NCI-H1417 (cell line): ENCODE measurements around the gene BRSK1.
A peak's percentile ranks its signal among the peaks of the same experiment; 100 is the strongest.
"Not testable (repeated sequence)": the region's sequence is repeated elsewhere in the genome, so short reads cannot be mapped to it uniquely, and the experiment has no call there.

Experiments
- DNase-seq, 3 experiments: peaks; one replicate each; lab custom pipeline; 2025; lab: John Stamatoyannopoulos, UW

Gene BRSK1

DNA sequence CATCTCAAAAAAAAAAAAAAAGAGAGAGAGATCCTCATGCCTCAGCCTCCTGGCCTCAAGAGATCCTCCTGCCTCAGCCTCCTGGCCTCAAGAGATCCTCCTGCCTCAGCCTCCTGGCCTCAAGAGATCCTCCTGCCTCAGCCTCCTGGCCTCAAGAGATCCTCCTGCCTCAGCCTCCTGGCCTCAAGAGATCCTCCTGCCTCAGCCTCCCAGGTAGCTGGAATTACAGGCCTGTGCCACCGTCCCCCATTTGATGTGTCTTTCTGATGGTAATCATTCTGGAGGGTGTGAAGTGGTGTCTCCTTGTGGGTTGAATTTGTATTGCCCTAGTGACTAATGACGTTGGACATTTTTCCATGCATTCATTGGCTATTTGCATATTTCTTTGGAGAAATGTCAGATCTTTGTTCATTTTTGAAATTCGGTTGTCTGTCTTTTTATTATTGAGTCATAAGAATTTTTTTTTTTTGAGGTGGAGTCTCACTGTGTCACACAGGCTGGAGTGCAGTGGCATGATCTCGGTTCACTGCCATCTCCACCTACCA is 45.0 kb downstream of the BRSK1 start:
- not testable (repeated sequence) for DNase-seq

DNA sequence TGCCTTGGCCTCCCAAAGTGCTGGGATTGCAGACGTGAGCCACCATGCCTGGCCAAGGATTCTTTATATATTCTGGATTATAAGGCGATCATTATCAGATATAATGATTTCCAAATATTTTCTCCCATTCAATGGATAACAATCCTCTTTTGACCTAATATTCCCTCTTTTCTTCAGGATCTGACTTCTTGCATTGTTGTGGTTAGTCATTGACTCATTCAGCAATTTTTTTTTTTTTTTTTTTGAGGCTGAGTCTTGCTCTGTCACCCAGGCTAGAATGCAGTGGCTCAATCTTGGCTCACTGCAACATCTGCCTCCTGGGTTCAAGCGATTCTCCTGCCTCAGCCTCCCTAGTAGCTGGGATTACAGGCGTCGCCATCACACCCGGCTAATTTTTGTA is 46.0 kb downstream of the BRSK1 start:
- DNase-seq: not testable (repeated sequence)

DNA sequence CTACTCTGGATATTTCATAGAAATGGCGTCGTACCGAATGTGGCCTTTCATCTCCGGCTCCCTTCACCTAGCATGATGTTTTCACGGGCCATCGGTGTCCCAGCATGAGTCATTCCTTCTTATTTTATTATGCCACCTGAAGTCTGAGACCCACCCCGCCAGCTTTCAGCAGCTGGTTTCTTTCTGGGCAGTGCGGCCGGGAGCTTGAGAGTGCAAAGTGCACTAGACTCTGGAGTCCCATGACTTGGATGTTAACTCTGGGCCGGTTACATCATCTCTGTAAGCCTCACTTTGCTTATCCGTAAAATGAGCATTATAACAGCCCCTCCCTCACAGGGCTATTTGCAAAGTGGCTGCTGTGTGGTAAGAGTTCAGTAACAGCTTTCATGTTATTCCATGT is 50.1 kb downstream of the BRSK1 start:
- no peak for DNase-seq

DNA sequence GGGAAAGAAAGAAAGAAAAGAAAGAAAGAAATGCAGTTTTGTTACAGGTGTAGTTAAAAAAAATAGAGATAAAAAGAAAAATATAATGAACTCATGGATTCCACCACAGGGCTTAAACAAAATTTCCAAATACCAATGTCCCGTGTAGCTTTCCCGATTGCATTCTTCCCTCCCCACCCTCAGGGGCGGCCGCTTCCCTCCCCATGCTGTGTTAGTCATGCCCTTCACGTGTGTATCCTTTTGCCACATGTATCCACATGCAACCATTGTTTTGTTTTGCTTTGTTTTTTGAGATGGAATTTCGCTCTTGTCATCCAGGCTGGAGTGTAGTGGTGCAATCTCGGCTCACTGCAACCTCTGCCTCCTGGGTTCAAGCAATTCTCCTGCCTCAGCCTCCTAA is 52.3 kb downstream of the BRSK1 start:
- DNase-seq: no peak

DNA sequence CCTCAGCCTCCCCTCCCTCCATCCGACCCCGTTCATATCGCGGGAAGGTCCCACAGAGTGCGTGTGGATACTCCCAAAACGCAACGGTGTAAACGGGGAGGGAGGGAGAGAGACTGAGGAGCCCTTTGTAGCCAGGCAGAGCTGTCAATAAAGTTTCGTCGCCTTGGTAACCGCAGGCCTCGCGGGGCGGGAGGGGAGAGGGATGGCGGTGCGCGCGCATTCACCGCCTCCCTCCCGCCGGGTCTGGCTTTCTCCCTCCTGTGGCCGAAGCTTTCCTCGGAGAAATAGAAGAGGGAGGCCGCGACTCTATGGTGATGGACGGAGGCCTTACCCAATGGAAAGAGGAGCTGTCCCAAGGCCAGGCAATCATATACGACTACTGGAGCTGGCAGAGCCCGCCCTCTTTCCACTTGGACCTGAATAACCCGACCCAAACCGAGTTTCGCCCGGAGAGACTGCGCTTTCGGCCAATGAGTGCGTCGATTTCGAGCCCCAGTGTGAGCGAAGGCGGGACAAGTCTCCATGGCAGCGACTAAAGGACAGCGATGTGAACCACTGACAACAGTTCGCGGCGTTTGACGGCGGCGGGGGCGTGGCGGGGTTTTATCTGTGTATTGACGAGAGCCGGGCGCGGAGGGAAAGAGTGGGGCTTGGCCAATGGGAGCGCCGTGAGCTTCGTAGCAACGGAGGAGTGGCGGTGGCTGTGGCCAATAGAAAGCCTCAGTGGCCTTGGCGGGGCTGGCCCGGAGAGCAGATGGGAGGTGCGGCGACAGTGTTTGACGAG is 55.5 kb downstream of the BRSK1 start, which contains the start of gene KMT5C:
TSS of gene KMT5C (plus strand) at position 772 of the 784 bp plus-strand sequence. CDS start 2,061 bp downstream, outside the sequence.
- DNase-seq: peak; percentile 99 to 100 (median 100)

DNA sequence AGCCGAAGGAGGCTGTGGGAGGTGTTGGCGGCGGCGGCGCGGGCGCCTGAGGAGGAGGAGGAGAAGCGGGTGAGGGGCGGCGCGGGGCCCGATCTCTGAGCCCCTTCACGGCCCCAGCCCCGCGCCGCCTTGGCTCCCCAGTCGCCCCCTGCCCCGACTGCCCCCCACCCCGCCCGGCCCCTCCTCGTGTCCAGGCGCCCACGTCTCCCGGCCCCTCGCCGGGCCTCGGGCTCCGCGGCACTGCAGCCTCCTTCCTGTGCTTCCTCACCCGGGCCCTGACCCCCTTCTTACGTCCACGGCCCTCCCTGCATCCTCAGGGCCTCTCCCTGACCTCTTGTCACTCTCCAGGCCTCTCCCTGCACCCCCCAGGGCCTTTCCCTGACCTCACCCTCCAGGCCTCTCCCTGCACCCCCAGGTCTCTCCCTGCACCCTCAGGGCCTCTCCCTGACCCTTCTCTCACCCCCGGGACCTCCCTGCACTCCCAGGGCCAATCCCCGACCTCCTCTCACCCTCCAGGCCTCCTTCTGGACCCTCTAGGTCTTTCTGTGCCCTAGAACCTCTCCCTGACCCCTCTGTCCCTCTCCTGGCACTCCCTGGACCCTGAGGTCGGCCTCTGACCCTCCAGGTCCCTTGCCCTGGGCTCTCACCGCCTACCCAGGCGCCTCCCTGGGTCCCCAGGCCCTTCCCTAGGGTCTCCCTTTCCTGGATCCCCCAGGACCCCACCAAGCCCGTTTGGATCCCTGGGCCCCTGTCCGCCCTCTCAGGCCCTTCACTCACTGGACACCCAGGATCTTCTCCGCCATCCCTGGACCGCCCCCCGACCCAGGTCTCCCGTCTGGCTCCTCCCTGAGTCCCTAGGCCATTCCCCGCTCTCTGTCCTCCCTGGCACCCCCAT is 56.3 kb downstream of the BRSK1 start:
- DNase-seq: peak in 2 of 3 experiments; percentile 63 to 64

DNA sequence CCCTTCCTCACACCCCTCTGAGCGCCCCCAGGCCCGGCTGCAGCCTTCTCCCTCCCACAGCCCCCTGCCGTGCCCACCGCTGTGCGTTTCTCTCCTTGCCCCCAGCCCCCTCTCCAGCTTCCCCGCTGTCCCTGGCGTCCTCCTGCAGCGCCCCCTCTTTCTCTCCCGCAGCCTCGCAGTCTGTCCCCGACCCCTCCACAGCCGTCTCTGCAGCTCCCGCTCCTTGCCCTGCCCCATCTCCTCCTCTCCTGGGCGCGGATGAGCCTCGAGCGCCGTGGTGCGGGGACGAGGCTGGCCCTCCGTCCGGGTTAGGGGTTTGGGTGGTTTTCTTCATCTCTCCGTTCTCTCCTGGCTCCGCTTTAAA is 57.0 kb downstream of the BRSK1 start:
- peak in 1 of 3 experiments; percentile 86 for DNase-seq

DNA sequence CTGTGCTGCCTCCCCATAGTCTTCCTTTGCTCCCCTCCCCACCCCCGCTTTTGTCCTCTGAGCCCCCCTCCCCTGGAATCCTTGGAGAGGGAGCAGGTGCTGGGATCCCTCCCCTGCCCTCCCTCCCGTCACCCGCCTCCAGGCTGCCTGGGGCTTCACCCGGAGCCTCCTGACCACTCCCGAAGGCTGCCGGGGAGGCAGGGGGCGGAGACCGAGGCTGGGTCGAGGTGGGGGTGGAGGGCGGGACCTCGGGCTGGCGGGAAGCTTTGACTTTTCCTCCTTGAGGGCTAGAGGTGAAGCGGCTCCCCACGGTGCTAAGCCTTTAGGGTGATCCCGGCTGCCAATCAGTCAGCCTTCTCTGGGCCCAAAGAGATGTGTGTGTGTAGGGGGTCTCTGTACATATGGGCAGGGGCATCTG is 57.4 kb downstream of the BRSK1 start:
- DNase-seq: peak; percentile 87 to 93 (median 88)

DNA sequence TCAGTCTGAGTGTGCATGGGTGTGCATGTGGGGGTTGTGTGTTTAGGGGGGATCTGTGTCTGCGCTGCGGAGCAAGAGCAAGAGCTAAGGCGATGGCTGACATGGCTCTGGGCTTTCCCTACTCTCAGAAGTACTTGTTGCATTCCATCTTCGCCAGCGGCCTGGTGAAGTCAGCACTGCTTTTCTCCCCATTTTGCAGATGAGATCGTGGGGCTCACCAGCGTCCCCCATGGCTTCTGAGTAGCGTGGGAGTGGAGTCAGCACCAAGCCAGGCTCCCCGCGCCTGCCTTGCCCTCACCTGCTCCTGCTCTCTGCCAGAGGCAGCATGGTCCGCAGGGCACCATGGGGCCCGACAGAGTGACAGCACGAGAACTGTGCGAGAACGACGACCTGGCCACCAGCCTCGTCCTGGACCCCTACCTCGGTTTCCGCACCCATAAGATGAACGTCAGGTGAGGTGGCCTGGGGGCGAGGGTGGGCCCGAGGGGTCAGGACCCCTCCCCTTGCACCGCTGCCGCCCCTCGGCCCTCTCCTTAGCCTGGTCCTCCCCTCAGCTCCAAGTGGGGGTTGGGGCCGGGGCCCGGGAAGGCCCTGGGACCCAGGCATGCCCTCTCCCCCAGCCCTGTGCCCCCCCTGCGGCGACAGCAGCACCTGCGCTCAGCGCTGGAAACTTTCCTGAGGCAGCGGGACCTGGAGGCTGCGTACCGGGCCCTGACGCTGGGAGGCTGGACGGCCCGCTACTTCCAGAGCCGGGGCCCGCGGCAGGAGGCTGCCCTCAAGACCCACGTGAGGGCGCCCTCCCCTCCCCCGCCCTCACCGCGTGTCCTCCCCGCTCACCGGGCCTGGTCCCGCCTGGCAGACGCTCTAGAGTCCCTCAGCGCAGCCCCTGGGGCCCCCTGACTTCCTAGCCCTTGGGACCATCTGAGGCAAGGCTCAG is 58.1 kb downstream of the BRSK1 start:
- no peak for DNase-seq

DNA sequence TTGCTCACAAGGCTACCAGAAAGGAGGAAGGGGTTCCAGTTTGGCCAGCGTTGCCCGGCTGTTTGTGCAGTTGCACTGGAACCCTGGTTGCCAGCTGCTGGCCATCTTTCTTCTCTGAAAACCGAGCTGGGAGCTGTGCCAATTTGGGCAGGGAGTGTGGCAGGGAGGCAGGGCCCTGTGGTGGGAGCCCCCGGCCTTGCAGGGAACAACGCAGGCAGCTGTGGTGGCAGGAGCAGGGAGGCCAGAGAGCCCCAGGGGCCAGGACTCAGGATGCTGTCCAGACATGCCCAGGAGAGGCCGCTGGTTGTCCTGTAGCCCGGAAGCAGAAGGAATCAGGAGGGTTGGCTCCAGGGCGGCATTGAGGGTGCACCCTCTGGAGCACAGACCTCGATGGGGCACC is 60.6 kb downstream of the BRSK1 start:
- DNase-seq: peak in 1 of 3 experiments; percentile 16

DNA sequence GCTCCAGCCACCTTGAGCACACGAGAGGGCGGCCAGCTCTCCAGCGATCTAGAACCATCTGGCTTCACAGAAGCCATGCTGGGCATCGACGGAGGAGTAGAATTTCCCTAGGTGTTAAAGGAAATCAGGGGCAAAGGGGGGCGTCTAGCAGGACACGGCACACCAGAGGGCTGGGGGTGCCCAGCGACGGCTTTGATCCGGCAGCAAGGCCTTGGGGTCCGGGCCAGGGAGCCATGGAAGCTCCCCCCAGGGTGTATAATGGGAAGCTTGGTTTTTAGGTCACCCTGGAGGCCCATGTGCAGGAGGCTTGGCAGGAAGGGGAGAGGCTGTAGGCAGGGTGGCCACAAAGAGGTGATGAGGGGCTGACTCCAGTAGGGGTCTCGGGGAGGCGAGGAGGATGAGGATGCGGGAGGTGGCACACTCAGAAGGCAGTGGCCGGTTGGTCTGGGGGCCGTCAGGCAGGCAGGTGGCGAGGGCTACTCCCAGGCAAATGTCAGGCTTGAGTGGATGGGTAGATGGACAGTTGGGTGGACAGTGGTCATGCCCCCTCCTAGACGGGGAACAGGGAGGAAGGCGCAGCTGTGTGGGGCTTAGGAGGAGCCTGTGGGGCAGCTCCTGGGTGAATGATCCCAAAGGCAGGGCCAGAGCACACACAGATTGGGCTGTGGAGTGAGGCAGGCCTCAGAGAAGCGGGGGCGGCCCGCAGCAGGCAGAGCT is 61.5 kb downstream of the BRSK1 start:
- no peak for DNase-seq

DNA sequence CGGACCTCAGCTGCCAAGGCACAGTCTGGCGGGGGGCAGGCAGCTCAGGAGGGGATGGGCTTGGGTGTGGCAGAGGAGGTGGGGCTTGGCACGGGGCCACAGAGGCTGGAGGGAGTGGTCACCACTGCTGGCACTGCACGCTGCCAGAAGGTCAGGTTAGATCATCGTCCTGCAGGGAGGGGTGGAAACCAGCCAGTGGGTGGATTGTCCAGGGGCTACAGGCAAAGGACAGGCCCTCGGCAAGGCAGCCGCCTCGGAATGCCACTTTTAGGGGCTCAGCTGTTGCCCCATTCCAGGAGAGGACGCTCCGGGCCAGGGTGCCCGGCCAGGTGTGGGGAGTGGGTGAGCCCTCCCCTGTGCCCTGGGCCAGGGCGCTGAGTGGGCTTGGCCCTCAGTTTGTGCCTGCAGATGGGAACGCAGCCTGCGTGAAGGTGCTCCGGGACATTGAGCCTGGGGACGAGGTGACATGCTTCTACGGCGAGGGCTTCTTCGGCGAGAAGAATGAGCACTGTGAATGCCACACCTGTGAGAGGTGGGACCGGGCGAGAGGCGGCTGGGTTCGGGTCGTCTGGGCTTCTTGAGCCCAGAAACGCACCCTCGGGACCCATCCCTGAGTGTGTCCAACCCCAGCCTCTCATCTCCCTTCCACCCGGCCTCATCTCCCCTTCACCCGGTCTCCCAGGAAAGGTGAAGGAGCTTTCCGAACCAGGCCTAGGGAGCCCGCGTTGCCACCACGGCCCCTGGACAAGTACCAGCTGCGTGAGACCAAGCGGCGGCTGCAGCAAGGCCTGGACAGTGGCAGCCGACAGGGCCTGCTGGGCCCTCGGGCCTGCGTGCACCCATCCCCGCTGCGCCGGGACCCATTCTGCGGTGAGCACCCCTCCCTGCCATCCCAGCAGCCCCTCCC is 62.3 kb downstream of the BRSK1 start:
- no peak for DNase-seq

DNA sequence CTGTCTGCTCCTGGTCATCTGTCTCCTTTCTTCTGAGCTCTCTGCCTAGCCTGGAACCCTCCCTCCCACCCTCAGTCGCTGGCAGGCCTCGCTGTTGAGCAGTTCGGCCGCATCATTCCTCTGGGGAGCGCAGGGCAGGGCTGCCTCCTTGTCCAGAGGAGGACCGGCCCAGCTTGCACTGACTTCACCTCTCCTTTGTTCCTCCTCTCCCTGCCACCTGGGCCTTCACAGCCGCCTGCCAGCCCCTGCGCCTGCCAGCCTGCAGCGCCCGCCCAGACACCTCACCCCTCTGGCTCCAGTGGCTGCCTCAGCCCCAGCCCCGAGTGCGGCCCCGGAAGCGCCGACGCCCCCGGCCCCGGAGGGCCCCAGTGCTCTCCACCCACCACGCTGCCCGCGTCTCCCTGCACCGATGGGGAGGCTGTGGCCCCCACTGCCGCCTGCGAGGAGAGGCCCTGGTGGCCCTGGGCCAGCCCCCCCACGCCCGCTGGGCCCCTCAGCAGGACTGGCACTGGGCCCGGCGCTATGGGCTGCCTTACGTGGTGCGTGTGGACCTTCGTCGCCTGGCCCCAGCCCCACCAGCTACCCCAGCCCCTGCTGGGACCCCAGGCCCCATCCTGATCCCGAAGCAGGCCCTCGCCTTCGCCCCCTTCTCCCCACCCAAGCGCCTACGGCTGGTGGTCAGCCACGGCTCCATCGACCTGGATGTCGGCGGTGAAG is 63.1 kb downstream of the BRSK1 start:
- DNase-seq: no peak

DNA sequence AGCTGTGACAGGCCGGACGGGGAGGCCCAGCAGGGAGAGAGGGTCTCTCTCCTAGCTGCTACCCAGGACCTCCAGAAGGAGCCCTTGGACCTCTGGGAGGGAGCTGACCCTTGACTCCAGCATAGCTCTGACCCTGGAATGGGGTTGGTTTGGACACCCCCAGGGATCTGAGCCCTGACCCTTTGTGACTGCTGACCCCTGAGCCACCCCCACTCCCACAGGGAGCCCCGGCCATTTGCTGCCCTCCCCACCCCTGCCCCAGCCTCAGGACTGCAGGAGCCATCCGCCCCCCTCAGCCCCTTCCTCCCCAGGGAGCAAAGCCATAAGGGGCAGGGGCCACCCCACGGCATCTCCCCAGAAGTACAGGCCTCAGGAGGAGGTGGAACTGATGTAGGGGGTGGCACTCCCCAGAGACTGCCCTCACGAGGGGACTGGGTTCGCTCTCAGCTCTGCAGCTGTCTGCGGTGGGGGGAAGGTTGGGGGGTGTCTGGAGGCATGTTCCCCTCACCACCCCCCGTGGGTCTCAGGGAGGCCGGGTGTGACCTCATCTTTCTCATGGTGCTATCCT is 63.7 kb downstream of the BRSK1 start:
- no peak for DNase-seq

DNA sequence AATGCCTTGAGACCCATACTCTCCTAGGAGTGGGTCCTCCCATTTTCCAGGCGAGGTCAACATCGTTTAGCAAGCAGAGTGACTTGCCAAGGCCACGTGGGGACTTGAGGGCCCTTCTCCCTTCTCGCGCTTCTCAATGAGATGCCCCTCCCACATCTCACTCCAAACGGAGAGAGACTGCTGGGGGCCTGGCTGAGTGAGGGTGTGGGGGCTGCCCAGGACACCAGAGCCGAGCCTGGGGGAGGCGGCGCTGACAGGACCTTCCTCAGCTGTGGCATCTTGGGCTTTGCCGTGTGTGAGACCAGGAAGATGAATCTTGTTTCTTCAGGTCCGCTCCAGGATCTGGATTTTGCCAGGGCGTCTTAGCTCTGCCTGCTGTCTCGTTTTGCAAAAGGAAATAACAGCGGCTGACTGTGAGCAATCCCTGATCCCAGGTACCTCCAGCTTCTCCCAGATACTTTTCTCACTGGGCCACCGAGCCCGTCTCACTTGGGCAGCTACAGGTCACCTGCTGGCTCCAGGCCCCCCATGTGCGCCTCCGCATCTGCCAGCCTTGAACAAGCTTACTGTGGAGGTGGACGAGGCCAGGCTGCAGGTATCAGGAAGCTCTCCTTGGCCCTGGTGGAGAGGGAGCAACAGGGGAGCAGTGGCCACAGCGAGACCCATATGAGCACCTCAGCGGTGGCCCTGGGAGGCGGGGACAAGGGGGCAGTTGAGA is 64.7 kb downstream of the BRSK1 start:
- peak in 1 of 3 experiments; percentile 35 for DNase-seq

DNA sequence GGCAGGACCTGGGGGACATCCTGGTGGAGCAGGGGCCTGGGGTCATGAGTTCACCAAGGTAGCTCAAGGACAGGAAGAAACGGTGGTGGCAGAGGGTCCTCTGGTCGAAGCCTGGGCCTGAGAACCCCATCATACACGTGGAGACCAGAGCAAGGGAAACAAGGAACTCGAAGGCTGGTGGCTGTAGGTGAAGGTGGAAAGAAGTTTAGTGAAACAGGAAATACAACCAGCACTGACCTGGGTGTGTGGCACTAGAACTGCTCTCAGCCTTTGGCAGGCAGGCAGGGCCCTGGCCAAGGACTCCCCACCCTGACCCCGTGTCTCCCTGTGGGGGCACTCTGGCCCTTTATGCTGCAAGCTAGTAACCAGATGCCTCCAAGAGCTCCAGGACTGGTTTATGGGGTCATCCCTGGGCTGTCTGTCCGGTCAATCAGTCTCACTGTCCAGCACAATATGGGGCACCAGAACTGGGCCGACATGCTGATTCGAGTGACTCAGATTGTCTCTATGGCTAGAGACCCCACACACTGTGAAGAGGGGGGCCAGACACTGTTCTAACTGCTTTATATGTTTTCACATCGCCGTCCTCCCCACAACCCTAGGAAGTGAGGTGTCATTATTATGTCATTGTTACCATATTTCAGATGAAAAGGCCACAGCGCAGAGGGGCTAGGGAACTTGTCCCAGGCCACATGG is 67.0 kb downstream of the BRSK1 start:
- DNase-seq: no peak

DNA sequence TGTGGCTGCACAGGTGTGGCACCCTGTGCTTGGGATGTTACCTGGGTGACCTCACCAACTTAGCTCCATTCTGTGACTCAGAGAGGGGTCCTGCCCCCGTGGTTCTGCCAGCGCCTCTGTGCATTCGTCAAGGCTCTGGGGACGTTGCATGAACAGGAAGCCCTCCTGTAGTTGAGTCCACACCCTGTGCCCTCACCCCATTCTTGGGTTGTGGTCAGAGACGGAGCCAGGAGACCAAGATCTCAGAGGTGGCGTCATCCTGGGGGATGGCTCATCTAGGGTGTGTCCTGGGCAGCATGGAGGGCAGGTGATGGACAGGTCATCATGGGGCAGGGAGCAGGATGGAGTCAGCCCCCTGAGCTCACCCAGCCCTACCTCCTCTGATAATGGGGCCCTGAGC is 68.2 kb downstream of the BRSK1 start:
- no peak for DNase-seq
